Activated T-cell treated with anti-CD3 and anti-CD28 coated beads, Interleukin-2, amount 50 U/mL, for 72 hours (primary cell): ENCODE results near the gene PRICKLE4. TPM values are rescaled to one million over a fixed set of nuclear protein-coding genes. Genes with fewer than 3 reads are reported as not detected.

Experiments used
- ATAC-seq, 2 donors: fragments of 150-1000 bp; cut with Tn5 transposase; replicated peaks in 1 of 2; 2 replicates each; pipeline ENCODE4 v1.10.0; 2021; ENCODE audit warnings: moderate library complexity in 2 of 2, mild to moderate bottlenecking in 1 of 2
- DNase-seq, 2 donors: peaks; one replicate each; pipeline ENCODE4 v3.0.0; 2021 to 2022; ENCODE audit warnings: mixed read lengths in 1 of 2
- H3K27ac Mint-ChIP-seq: one replicate; pipeline ENCODE4 v1.8.0; 2022; ENCODE audit warnings: mild to moderate bottlenecking, moderate library complexity, mixed read lengths
- H3K27me3 Mint-ChIP-seq: one replicate; pipeline ENCODE4 v1.8.0; 2022; ENCODE audit warnings: low read depth, mixed read lengths
- H3K36me3 Mint-ChIP-seq, 2 donors: one replicate each; pipeline ENCODE4 v1.8.0; 2022; ENCODE audit warnings: mixed read lengths in 2 of 2, mild to moderate bottlenecking in 1 of 2; ENCODE audit not compliant: insufficient read depth in 2 of 2
- H3K4me1 Mint-ChIP-seq: one replicate; pipeline ENCODE4 v1.8.0; 2022; ENCODE audit warnings: low read depth, mixed read lengths
- H3K4me3 Mint-ChIP-seq, 2 donors: one replicate each; pipeline ENCODE4 v1.8.0; 2022; ENCODE audit warnings: mild to moderate bottlenecking in 2 of 2, mixed read lengths in 2 of 2, moderate library complexity in 2 of 2
- H3K9me3 Mint-ChIP-seq, 2 donors: one replicate each; pipeline ENCODE4 v1.8.0; 2022; ENCODE audit warnings: mixed read lengths in 2 of 2
- total RNA-seq, 2 donors: library from RNA; stranded (reverse); gene quantifications; one replicate each; pipeline ENCODE4 v1.2.3, GENCODE V29; 2022

PRICKLE4 gene
- total RNA-seq, 2 donors from 2014 or later = 0.29 TPM; not detected in 1

GRCh38 chr6:41826343-41827022 is 45.9 kb downstream of the PRICKLE4 start:
- no peak overlapping the region for H3K4me3 Mint-ChIP-seq
- H3K9me3 Mint-ChIP-seq = no peaks in the 10 kb centered on the region
- H3K27me3 Mint-ChIP-seq = no peaks in the 10 kb centered on the region
- H3K36me3 Mint-ChIP-seq = no peaks in the 10 kb centered on the region
- DNase-seq = no peak
- H3K4me1 Mint-ChIP-seq = no peaks in the 10 kb centered on the region
- no peak for ATAC-seq
- no peak overlapping the region for H3K27ac Mint-ChIP-seq

GRCh38 chr6:41832263-41832662 is 51.7 kb downstream of the PRICKLE4 start:
- DNase-seq = no peak
- peaks cover 6% of the 10 kb centered on the region for H3K4me1 Mint-ChIP-seq
- H3K27ac Mint-ChIP-seq = no peak overlapping the region
- no peaks in the 10 kb centered on the region for H3K27me3 Mint-ChIP-seq
- no peaks in the 10 kb centered on the region for H3K36me3 Mint-ChIP-seq
- H3K4me3 Mint-ChIP-seq = no peak overlapping the region
- no peak for ATAC-seq
- no peaks in the 10 kb centered on the region for H3K9me3 Mint-ChIP-seq

- H3K27me3 Mint-ChIP-seq = no peaks in the 10 kb centered on the region
- no peak overlapping the region for H3K27ac Mint-ChIP-seq
- DNase-seq (no peak), ATAC-seq (no peak)
- H3K4me3 Mint-ChIP-seq = no peak overlapping the region
- H3K9me3 Mint-ChIP-seq = no peaks in the 10 kb centered on the region
- peaks cover 0 to 2% of the 10 kb centered on the region in 2 donors for H3K36me3 Mint-ChIP-seq
- peaks cover 6% of the 10 kb centered on the region for H3K4me1 Mint-ChIP-seq
Measured at GRCh38 chr6:41836022-41836659, 55.6 kb downstream of the PRICKLE4 start.

GRCh38 chr6:41836660-41837052 is 56.1 kb downstream of the PRICKLE4 start:
- peaks cover 0 to 2% of the 10 kb centered on the region in 2 donors for H3K36me3 Mint-ChIP-seq
- ATAC-seq (no peak), DNase-seq (no peak)
- no peak overlapping the region for H3K4me3 Mint-ChIP-seq
- no peaks in the 10 kb centered on the region for H3K9me3 Mint-ChIP-seq
- no peak overlapping the region for H3K27ac Mint-ChIP-seq
- peaks cover 6% of the 10 kb centered on the region for H3K4me1 Mint-ChIP-seq
- H3K27me3 Mint-ChIP-seq = no peaks in the 10 kb centered on the region

Other genes starting within 250 kb of the PRICKLE4 start
- 10 to 100 TPM; 25.9 to 27.7 TPM for gene FOXP4, start 234.4 kb upstream of the PRICKLE4 start, total RNA-seq
- not detected for gene MDFI, start 142.3 kb upstream of the PRICKLE4 start, total RNA-seq
- 10 to 100 TPM; 15.3 to 17.5 TPM for gene TFEB, start 45.2 kb upstream of the PRICKLE4 start, total RNA-seq
- gene PGC, start 33.4 kb upstream of the PRICKLE4 start, total RNA-seq = not detected
- gene FRS3, start 882 bp upstream of the PRICKLE4 start, total RNA-seq = 10 to 100 TPM; 10.5 to 11.4 TPM
- gene TOMM6, start 6.9 kb downstream of the PRICKLE4 start, total RNA-seq = 100 to 1,000 TPM; 109 to 120 TPM
- gene USP49, start 114.6 kb downstream of the PRICKLE4 start, total RNA-seq = 10 to 100 TPM; 13.3 to 14.8 TPM
- gene MED20, start 140.4 kb downstream of the PRICKLE4 start, total RNA-seq = 10 to 100 TPM; 24.9 to 34.6 TPM
- 10 to 100 TPM; 30.4 to 38.1 TPM for gene BYSL, start 140.7 kb downstream of the PRICKLE4 start, total RNA-seq
- gene CCND3, start 161.0 kb downstream of the PRICKLE4 start, total RNA-seq = 100 to 1,000 TPM; 256 to 259 TPM